ENCODE measurements around the gene HSPB6. TPM values are rescaled to one million over a fixed set of nuclear protein-coding genes. Genes with fewer than 3 reads are reported as not detected.
A peak's percentile ranks its signal among the peaks of the same experiment; 100 is the strongest.

Gene HSPB6
- total and polyA plus RNA-seq, 8 donors = 3.4 to 59.8 (median 14.8) TPM

DNA sequence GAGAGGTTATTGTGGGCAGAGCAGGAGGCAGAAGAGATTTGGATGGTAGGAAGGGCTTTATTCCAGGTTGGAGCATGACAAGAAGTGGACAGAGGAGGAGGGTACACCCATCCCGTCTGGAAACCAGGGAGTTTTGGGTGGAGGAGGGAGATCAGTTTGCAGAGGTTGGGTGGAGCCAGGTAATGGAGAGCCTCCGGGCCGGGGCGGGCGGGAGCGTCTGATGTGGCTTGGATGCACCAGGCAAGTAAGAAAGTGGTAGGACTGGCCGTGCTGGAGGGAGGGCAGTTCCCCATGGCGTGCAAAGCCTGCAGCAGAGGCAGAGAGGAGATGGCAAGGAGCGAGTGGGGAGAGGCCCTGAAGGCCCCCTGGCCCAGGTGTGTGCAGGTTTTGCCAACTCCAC lies 25.5 kb downstream of the HSPB6 start:
- intact Hi-C loops (cut with DNase I) = no loop called here
- Histone ChIP-seq H3K36me3 (peaks cover 11 to 62% (median 49%) of the 10 kb centered on the region in 3 donors), H3K9me3 (no peaks in the 10 kb centered on the region), H3K4me1 (no peaks in the 10 kb centered on the region), H3K27ac (no peak overlapping the region), H3K27me3 (no peaks in the 10 kb centered on the region), H3K4me3 (no peak overlapping the region)
- no peak for ATAC-seq
- 89 to 90% methylated on average over 9 of the region's 9 CpGs for WGBS, 2 donors
- TF ChIP-seq, protein P1, sequence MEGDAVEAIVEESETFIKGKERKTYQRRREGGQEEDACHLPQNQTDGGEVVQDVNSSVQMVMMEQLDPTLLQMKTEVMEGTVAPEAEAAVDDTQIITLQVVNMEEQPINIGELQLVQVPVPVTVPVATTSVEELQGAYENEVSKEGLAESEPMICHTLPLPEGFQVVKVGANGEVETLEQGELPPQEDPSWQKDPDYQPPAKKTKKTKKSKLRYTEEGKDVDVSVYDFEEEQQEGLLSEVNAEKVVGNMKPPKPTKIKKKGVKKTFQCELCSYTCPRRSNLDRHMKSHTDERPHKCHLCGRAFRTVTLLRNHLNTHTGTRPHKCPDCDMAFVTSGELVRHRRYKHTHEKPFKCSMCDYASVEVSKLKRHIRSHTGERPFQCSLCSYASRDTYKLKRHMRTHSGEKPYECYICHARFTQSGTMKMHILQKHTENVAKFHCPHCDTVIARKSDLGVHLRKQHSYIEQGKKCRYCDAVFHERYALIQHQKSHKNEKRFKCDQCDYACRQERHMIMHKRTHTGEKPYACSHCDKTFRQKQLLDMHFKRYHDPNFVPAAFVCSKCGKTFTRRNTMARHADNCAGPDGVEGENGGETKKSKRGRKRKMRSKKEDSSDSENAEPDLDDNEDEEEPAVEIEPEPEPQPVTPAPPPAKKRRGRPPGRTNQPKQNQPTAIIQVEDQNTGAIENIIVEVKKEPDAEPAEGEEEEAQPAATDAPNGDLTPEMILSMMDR (IDR thresholded peaks at IDR 0.05) = no peak
- DNase-seq = peak in 1 of 6 donors; percentile 55
- no peak for FAIRE-seq

DNA sequence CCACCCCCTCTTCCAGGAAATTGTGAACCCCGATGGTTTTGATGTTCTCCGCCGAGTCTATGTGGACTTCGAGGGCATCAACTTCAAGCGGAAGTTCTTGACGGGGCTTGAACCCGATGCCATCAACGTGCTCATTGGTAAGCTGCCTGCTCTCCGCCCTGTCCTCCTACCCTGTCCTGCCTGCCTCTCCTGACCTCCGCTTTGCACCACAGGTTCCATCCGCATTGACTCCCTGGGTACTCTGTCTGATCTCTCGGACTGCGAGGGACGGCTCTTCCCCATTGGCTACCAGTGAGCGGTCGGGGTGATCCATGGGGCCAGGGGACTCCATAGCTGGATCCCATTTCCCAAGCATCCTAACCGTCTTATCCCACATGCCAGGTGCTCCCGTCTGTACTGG lies 26.5 kb downstream of the HSPB6 start:
- Histone ChIP-seq H3K36me3 (peaks cover 11 to 73% (median 58%) of the 10 kb centered on the region in 3 donors), H3K4me1 (no peaks in the 10 kb centered on the region), H3K4me3 (no peak overlapping the region), H3K27ac (no peak overlapping the region), H3K27me3 (no peaks in the 10 kb centered on the region), H3K9me3 (no peaks in the 10 kb centered on the region)
- TF ChIP-seq, protein P1 (IDR thresholded peaks at IDR 0.05) = no peak
- FAIRE-seq (no peak), ATAC-seq (no peak), DNase-seq (no peak)
- WGBS, 2 donors = 94 to 95% methylated on average over 18 of the region's 18 CpGs
- intact Hi-C loops (cut with DNase I) = no loop called here

DNA sequence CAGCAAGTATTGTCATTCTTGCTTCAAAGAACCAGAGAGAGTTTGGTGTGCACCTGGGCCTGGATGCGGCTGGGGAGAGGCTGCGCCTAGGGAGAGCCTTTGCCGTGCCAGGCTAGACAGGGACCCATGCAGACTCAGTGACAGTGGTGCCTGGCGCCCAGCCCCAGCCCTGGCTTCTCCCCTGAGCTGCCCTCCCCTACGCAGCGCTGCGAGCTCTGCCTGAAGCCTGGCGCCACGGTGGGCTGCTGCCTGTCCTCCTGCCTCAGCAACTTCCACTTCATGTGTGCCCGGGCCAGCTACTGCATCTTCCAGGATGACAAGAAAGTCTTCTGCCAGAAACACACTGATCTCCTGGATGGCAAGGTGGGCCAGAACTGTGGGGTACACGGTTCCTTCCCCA lies 27.1 kb downstream of the HSPB6 start:
- intact Hi-C loops (cut with DNase I) = loop anchor here in 1 of 3 donors (10.0 kb wide), 1 partner anchor 185 kb away; the partner anchor contains the start of gene TMEM147
- 94 to 96% methylated on average over 11 of the region's 11 CpGs for WGBS, 2 donors
- no peaks in the 10 kb centered on the region for H3K4me1 ChIP-seq
- H3K27me3 ChIP-seq = no peaks in the 10 kb centered on the region
- H3K36me3 ChIP-seq = peaks cover 11 to 78% (median 63%) of the 10 kb centered on the region in 3 donors
- H3K27ac ChIP-seq = no peak overlapping the region
- TF ChIP-seq, protein P1 (IDR thresholded peaks at IDR 0.05) = no peak
- H3K4me3 ChIP-seq = no peak overlapping the region
- H3K9me3 ChIP-seq = no peaks in the 10 kb centered on the region
- ATAC-seq (no peak), DNase-seq (peak in 1 of 6 donors; percentile 67), FAIRE-seq (no peak)

DNA sequence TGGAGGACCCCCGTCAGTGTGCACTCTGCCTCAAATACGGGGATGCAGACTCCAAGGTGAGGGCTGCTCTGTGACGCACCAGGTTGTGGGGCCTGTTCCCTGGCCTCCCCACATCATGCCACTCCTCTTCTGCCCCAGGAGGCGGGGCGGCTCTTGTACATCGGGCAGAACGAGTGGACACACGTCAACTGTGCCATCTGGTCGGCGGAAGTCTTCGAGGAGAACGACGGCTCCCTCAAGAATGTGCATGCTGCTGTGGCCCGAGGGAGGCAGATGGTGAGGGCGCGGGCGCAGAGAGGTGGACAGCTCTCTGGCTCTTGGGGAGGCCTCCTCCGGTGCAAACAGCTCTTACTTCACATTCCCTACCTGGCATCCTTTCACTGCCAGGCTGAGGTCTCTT lies 27.8 kb downstream of the HSPB6 start:
- no peak overlapping the region for H3K27ac ChIP-seq
- 88 to 90% methylated on average over 18 of the region's 18 CpGs for WGBS, 2 donors
- no peak overlapping the region for H3K4me3 ChIP-seq
- FAIRE-seq (no peak), ATAC-seq (no peak), DNase-seq (peak in 1 of 6 donors; percentile 28)
- no peaks in the 10 kb centered on the region for H3K9me3 ChIP-seq
- intact Hi-C loops (cut with DNase I) = loop anchor here in 1 of 3 donors (10.0 kb wide), 1 partner anchor 184 kb away; the partner anchor contains the start of gene TMEM147
- H3K36me3 ChIP-seq = peaks cover 11 to 86% (median 71%) of the 10 kb centered on the region in 3 donors
- TF ChIP-seq, protein P1 (IDR thresholded peaks at IDR 0.05) = no peak
- H3K4me1 ChIP-seq = no peaks in the 10 kb centered on the region
- no peaks in the 10 kb centered on the region for H3K27me3 ChIP-seq

DNA sequence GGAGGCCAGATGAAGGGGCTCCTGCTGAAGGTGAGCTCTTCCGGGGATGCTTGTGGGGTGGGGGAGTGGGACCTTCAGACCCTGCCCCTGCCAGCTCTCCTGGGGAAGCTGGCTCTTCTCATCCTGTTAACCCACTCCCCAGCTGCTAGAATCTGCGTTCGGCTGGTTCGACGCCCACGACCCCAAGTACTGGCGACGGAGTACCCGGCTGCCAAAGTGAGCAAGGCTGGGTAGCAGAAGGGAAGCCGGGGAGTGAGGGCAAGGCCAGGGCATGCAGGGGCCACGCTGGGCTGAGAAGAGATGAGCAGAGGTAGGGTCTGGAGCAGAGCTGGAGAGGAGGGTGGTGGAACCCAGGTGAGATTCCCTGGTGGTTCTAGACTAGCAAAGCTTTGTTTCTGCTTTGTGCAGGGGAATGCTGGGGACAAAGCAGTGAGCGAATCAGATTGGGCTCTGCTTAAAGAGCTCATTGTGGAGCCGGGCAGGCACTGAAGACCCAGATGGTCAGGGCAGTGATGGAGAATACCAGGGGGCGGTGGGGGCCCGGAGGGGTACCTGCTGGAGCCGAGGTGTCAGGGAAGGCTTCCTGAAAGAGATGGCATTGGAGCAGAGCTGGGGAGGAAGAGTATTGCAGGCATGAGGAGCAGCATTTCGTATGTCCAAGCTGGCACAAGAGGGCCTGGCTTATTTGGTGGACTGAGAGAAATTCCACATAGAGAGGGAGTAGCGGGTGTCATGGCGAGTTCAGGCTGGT lies 28.7 kb downstream of the HSPB6 start:
- no peak overlapping the region for H3K27ac ChIP-seq
- peaks cover 13 to 95% (median 77%) of the 10 kb centered on the region in 3 donors for H3K36me3 ChIP-seq
- no peaks in the 10 kb centered on the region for H3K4me1 ChIP-seq
- no peak for ATAC-seq
- TF ChIP-seq, protein P1 (IDR thresholded peaks at IDR 0.05) = no peak
- 93 to 94% methylated on average over 19 of the region's 19 CpGs for WGBS, 2 donors
- no peaks in the 10 kb centered on the region for H3K27me3 ChIP-seq
- DNase-seq = peak in 1 of 6 donors; percentile 41
- intact Hi-C loops (cut with DNase I) = loop anchor here in 1 of 3 donors (10.0 kb wide), 1 partner anchor 183 kb away; the partner anchor contains the start of gene TMEM147
- no peak overlapping the region for H3K4me3 ChIP-seq
- FAIRE-seq = no peak
- H3K9me3 ChIP-seq = no peaks in the 10 kb centered on the region
